RPMI7951 (cell line): ENCODE measurements around the gene RIMS4. TPM values are rescaled to one million over a fixed set of nuclear protein-coding genes. Genes with fewer than 3 reads are reported as not detected.

Experiments
- DNase-seq: peaks from one replicate; pipeline ENCODE4 v3.0.0-alpha.2; 2012; ENCODE audit warnings: low read depth
- total RNA-seq: library from RNA; depleted of rRNA; stranded (reverse); fragments of >200 nt; shearing (Covaris generic); gene quantifications from 2 replicates; pipeline ENCODE4 v1.2.3, GENCODE V29; 2014; rRNA removed

The RIMS4 gene
- not detected in 2 replicates for total RNA-seq

DNA sequence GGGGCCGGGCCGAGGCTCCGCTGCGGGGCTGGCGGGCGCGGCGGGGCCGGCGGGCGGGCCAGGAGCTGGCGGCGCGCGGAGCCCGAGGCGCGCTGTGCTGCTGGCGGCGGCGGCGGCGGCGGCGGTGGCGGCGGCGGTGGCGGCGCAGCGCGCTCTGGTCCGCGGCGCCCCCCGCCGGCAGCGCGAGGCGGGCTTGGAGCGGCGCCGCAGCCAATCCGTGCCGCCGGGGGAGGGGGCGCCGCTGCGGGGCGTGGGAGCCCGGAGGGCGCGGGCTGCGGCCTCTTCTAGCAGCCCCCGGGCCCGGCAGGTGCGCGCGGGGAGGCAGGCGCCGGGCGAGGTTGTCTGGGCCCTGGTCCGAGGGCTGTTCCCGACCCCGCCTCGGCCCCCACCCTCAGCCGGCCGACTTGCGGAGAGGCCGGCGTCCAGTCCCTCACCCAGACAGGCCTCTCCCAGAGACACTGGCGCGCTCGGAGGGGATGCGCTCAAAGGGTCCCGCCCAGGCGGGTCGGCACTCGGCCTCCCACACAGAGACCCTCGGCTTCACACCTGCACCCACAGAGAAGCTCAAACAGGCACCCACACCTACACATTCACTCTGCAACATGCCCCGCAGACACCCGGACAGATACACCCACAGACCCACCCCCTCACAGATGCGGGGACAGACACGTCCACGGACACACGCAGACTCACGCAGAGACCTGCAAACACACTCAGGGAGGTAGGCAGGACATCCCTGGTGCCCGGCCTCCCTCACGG, at the start of gene RIMS4:
TSS of gene RIMS4 (minus strand) at position 156 of the 759 bp plus-strand sequence. CDS start 275 bp downstream, outside the sequence.
- DNase-seq = no peak

DNA sequence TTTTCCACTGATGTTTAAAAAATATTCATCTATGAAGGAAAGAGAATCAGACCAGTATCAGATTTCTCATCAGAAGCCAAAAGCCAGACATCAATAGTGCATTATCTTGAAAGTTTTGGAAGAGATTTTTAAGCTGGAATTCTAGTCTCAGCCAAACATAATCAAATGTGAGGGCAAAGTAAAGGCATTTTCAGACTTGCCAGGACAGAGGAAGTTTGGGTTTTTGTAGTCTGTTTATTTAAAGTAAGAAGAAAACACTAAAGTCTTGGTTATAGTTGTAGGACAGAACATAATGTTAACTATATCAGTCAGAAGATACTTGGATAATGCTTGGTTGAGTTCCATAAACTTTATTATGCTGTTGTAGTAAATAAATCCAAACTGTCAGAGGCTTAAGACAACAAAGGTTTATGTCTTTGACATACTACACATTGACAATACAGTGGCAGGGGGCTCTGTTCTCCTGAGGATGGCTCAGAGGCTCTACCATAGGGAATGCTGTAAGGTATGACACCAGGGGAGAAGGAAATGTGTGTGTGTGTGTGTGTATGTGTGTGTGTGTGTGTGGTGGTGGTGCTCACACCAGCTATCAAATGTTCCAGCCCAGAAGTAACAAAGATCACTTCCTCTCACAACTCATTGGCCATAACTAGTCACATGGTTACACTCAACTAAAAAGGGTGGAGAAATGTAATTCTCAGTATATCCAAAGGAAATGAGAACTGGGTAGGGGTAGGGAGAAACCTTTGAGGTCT, 48.4 kb upstream of the RIMS4 start:
- peak; percentile 37 for DNase-seq

DNA sequence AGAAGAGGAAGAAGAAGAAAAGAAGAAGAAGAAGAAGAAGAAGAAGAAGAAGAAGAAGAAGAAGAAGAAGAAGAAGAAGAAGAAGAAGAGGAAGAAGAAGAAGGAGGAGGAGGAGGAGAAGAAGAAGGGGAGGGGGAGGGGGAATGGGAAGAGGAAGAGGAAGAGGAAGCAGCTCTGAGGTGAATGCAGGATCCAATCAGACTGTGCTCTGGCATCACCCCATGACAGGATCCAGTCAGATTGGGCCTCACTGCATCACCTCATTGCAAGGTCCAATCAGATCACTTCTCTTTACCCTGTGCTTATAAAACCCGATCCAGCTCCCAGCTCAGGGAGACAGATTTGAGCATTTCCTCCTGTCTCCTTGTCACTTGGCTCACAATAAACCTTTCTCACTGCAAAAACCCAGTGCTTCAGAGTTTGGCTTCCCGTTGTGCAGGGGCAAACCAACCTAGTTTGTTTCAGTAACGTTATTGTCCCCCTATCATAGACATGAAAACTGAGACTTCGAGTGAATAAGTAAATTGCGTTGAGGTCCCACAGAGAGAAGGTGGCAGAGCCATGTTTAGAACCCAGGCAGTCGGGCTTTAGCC, 46.6 kb upstream of the RIMS4 start:
- DNase-seq = peak; percentile 37

DNA sequence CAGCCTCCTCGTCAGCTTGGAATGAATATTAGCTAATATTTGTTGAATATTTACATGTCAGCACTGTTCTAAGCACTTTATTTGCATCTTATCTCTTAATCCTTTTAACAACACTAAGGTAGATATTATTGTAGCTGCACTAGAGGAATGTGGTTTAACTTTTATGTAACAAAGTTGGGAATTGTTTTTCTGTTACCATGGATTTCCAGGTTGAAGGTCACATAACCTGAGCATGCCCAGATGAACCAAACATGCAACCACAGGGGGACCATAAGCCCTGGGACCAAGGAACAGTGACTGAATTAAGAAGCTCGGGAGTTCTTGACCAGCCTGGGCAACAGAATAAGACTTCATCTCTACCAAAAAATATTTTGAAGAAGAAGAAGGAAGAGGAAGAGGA, 46.1 kb upstream of the RIMS4 start:
- no peak for DNase-seq

DNA sequence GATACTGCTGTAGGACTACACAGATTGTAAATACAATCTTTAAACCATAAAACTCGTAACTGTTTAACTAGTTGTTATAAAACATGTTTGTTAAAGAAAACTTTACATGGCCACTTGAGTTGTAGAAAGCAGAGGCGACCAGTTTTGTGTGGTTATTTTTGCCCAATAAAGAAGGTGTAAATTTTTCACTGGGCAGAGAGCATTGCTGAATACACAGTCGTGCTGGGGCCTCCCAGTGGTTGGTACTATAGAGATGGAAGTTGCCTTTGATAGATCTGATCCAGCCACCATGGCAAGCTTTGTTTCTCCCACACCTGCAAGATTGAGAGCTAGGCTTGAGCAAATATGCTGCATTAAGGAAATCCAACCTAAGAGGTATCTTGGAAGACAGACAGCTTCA, 41.2 kb upstream of the RIMS4 start:
- DNase-seq = no peak

DNA sequence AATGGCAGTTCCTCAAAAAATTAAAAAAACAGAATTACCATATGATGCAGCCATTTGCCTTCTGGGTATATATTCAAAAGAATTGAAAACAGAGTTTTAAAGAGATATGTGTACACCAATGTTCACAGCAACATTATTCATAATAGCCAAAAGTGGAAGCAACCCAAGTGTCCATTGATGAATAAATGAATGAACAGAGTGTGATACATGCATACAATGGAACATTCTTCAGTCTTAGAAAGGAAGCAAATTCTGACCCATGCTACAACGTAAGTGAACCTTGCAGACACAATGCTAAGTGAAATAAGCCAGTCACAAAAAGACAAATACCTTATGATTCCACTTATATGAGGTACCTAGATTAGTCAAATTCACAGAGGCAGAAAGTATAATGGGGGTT, 40.5 kb upstream of the RIMS4 start:
- no peak for DNase-seq

DNA sequence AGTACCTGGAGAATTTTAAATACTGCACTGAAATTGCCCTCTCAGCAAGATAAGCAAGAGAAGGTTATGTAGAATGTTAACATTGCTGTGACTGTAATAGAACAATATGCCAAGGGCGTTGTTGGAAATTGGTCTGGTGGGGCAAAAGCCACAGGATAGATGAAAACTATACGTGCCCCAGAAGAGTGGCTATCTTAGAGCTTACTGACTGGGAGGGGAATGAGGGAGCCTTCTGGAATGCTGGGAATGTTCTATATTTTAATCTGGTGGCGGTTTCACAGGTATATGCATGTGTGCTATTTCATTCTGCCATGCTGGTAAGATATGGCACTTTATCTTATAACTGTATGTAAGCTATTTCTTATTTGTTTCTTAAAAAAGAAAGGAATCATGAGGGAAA, 39.9 kb upstream of the RIMS4 start:
- no peak for DNase-seq

DNA sequence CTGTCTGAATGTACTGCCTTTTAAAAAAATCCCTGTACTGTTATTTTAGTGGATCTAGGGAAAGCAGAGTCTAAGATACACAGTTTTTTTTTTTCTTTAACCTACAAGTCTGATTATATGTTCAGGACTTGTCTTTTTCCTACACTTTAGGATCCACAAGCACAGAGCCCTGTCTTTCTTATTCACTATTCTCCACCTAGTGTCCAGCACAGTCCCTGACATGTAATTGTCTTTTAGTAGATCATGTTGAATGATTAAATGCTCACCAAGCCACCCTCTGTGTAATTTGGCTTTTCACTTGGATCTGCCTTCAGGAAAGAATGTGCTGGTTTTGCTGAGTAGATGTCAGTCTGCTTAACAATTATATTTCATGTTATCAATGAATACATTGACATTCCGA, 39.4 kb upstream of the RIMS4 start:
- no peak for DNase-seq

DNA sequence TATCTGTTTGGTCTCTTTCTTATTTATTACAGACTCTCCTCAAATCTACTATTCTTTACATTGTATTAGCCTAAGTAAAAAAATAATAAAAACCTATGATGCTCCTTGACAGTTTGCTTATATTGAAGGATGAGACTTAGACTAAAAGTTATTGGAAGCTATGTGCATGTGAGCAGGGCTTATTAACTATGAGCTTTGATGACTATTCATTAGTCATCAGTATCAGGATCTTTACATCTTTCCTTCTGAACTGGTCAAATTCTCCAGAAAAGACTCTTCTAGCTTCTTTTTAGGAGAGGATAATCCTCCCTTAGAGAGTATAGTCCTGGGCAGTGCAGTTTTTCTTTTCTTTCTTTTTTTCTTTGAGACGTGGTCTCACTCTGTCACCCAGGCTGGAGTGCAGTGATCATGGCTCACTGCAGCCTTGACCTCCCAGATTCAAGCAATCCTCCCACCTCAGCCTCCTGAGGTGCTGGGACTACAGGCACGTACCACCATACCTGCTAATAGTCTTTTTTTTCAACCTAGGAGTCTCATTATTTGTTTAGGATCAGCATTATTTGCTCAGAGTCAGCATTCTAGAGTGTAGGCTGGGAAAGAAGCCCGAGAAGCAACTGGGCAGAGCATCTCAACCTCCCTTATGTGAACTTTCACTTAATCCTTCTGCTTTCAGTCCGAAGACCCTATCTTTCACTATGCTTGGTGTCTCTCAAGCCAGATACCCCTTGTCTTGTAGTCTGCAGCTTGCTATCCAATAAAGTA, 38.1 kb upstream of the RIMS4 start:
- no peak for DNase-seq

DNA sequence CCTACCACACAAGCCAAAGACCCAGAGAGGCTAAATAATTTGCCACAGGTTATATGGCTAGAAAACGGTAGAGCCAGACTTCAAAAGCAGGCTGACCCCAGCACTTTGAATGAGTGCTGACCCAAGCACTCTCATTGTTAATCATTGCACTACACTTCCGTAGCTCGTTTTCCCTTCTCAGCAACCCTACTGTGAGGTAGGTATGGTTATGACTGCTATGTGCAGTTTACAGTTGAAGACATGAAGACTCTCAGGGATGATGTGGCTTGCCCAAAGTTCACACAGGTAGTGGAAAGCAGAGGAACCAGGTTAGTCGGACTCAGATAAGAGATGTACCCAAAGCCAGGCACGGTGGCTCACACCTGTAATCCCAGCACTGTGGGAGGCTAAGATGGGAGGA, 33.5 kb upstream of the RIMS4 start:
- DNase-seq = no peak

DNA sequence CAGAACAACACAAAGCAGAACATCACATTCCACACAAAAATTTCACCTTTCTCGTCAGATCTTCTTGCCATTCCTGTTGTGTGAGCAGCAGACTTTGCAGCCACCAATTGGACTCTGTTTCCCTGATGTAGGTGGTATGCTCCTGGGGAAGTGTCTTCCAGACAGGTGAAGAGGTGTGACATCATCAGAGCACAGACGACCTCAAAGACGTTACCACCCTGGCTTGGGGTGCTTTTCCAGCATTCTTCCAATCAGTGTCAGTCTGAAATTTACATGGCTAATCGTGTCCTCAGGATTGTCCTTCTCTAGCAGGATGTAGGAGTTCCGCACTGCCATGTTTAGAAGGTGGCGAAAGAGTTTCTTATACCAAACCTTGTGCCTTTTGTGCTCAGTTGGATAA, 31.6 kb upstream of the RIMS4 start:
- no peak for DNase-seq

DNA sequence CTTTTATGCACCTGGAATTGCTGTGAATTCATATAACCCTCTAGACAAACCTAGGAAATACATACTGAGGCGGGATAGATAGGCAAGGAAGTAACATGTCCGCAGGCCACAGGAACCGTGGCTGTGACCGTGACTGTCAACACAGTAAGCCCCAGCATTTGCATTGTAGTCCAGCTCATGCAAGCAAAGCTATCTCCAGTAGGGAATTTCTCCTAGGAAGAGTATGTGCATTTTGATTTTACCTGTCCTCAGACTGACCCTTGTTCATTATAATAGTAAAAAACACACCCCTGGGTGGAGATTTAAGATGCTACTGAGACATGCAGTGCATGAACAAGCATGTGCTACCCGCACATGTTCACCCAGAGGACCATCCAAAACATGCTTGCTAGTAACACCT, 30.5 kb upstream of the RIMS4 start:
- DNase-seq = no peak

DNA sequence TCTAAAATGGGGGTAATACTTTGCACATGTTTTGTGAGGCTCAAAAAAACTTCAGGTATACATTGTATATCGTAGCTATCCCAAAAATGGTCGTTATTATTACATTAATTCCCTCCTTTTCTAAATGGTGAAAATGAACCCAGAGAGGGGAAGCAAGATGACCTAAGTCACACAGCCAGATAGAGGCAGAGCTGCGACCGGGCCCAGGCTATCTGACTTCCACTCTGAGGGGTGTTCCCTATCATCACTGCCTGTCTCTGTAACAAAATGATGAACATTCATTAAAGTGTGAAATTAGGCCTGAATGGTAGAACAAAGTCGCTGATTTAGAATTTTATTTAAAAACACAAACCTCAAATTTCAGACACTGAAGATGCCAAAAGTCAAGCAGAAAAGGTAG, 29.1 kb upstream of the RIMS4 start:
- no peak for DNase-seq

DNA sequence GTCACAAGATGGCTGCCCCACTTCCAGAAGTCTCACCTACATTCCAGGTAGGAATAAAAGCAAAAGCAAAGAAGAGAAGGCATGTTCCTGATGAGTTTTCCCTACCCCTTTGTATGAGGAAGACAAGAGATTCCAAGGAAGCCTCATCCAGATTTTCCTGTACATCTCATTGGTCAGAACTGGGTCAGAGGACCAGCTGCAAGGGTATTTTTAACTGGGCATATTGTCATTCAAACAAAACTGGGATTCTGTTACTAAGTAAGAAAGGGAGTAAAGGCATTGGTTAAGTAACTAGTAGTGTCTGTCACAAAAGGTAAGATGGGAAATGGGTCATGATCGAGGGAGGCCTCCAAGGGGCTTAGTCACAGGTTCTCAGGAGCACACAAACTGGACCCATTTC, 28.2 kb upstream of the RIMS4 start:
- no peak for DNase-seq

DNA sequence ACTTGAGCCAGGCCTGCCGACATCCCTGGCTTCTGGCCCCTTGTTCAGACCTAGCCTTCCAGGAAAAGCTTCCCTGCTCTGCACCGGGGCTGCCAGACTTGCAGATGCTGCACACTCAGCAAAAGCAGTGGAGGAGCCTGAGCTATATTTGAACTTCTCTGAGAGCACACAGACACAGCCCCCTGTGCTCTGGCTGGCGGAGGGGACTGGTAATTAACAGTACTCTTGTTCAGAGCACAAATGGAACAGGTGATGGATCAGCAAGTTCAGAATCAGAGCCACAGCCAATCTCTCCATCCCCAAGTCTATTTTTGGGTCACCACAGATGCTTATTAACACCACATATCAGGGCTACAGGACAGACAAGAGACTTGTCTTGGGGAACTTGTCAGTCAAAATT, 27.6 kb upstream of the RIMS4 start:
- DNase-seq = no peak

DNA sequence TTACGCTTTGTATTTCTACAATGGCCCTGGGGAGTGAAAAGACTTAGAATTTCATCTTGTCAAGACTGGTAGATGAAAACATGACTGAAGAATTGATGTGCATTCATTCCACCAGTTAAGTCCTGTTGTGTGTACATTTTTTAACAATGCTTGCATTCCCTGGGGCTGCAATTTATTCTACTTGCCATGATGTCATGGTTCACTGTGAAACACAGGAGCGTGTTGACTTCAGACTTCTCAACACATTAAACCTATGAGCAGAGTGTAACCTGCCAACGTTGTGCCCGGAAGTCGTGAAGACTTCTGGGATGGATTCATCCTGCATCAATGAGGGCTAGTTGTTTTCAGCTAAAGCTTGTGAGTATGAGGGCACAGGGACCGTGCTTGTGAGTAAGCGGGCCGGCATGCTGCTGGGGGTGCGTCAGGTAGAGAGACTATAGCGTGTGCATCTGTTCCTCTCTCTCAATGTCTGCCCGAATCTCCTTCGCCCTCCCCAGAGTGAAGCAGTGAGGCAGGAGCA, 26.3 kb upstream of the RIMS4 start:
- no peak for DNase-seq

DNA sequence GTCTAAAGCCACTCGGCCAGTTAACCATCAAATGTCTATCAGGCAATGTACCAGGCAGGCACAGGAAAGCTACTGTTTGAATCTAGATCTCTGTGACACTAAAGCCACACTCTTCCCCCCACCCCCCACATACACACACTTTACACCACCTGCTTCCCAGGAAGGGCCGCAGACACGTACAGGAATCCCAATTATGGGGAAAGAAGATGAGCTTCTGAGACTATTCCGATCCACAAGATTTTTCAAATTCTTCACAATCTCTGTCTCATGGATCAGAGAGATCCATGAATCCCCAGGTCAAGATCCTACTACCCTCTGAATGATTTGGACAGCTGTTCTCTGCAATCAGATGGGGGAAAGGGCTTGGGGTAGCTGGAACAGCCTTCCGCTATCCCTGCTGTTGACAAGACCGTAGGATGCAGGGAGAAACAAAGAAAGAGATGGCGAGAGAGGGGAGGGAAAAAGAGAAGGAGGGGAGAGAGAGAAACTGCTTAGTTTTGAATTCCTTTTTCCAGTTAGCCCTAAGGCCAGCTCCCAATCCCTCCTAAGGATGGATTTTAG, 25.4 kb upstream of the RIMS4 start:
- no peak for DNase-seq

DNA sequence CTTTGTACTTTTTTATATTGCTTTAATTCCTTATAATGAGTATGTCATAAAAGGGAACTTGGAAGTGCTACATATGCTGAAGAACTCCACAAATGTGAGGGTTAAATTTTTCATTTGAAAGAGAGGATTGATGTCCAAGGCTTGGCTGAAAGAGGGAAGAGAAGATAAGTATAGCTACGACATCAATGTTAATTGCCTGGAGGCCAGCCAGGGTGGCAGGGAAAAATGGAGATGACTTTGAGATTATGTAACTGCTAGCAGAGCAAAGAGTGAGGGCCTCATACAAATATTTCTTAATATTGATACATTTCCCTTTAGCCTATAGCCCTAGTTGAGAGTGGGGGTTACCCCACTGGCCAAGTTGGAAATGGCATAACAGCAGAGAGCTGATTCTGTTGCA, 24.8 kb upstream of the RIMS4 start:
- no peak for DNase-seq

DNA sequence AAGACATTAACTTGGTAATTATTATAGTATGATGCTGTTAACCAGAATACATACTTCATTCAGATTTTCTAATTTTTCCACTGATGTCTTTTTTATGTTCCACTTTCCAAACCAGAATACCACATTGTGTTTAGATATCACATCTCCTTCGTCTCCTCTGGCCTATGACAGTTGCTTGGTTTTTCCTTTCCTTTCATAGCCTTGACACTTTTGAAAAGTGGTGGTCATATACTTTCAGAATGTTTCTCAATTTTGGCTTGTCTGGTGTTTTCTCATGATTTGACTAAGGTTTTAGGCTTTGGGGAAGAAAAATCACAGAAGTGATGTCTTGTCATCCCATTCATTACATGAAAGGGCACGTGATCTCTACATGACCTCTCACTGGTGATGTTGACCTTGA, 24.3 kb upstream of the RIMS4 start:
- no peak for DNase-seq

DNA sequence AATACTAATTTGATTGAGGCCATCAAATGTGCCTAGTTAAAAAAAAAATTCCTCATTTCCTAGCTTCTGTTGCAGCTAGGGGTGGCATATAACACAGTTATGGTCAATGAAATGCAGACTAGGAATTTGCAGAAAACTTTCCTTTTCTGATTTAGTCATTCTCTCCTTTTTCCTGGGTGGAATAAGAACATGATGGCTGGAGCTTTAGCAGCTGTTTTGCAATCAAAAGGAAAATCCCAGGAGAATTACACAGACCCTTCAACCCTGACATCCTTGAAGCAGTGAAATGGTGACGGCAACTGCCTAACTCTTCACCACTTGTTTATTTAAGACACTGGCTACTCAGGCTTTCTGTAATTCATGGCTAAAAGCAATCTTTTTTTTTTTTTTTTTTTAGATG, 23.1 kb upstream of the RIMS4 start:
- DNase-seq = no peak

DNA sequence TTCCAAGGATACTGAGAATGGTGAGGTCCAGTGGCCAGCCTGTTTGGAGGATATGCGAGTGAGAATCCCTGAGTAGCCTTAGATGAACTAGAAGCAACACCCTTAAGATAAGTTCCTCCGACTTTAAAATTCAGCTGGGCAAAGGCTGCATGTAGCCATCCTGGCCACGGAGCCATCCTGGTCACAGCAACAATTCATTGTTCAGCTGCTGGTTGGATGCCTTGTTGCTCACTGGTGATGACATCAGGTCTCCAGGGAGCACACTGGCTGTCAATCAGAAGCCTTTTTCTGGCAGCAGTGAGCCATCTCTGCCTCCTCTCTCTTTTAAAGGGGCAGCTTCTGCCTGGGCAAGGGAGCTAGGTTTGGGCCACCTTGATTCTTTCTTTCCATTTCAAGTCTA, 22.4 kb upstream of the RIMS4 start:
- DNase-seq = peak; percentile 27

DNA sequence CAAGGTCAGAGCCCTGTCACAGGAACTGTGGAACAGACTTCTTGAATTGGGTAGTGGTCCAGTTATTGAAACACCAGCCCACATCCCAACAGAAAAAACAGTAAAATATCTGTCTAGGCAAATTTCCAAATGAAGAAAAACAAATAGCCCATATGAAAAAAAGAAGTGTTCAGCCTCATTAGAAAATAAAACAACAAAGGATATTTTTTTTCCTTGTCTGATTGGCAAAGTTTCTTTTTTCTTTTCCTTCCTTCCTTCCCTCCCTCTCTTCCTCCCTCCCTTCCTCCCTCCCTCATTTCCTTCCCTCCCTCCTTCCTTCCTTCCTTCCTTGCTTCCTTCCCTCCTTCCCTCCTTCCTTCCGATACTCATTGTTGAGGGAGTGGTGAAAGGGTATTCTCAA, 20.6 kb upstream of the RIMS4 start:
- no peak for DNase-seq
